GM23248 (cell line): ENCODE data around the gene CD244. TPM values are rescaled to one million over a fixed set of nuclear protein-coding genes. Genes with fewer than 3 reads are reported as not detected.

ENCODE experiments used
- DNase-seq: peaks from one replicate; pipeline ENCODE4 v3.0.0-alpha.2; 2015
- H2AFZ ChIP-seq: fragments of 200-600 bp; sonication (generic); 2 replicates; pipeline ENCODE4 v1.6.1; 2016; ENCODE audit warnings: antibody characterized with exemption
- H3F3A ChIP-seq: fragments of 200-600 bp; sonication (generic); 2 replicates; pipeline ENCODE4 v1.6.1; 2016; ENCODE audit warnings: mild to moderate bottlenecking, antibody characterized with exemption, mixed run types; ENCODE audit not compliant: insufficient read depth
- H3K27ac ChIP-seq: fragments of 200-600 bp; sonication (generic); 2 replicates; pipeline ENCODE4 v1.5.1; 2016; ENCODE audit warnings: mild to moderate bottlenecking
- H3K27me3 ChIP-seq: fragments of 200-600 bp; sonication (generic); replicated peaks from 2 replicates; pipeline ENCODE4 v1.6.1; 2016; ENCODE audit warnings: mild to moderate bottlenecking; ENCODE audit not compliant: insufficient read depth
- H3K36me3 ChIP-seq: fragments of 200-600 bp; sonication (generic); 2 replicates; pipeline ENCODE4 v1.6.1; 2016; ENCODE audit warnings: low read depth, mild to moderate bottlenecking
- H3K4me1 ChIP-seq: fragments of 200-600 bp; sonication (generic); 2 replicates; pipeline ENCODE4 v1.6.1; 2016; ENCODE audit warnings: mild to moderate bottlenecking; ENCODE audit not compliant: insufficient read depth
- H3K4me2 ChIP-seq: fragments of 200-600 bp; sonication (generic); one replicate; pipeline ENCODE4 v1.6.1; 2016; ENCODE audit warnings: mild to moderate bottlenecking; ENCODE audit not compliant: unreplicated experiment
- H3K4me3 ChIP-seq: fragments of 200-600 bp; sonication (generic); 2 replicates; pipeline ENCODE4 v1.5.1; 2016; ENCODE audit warnings: mild to moderate bottlenecking
- H3K79me2 ChIP-seq: fragments of 200-600 bp; sonication (generic); 2 replicates; pipeline ENCODE4 v1.6.1; 2016; ENCODE audit warnings: mild to moderate bottlenecking; ENCODE audit not compliant: insufficient read depth
- H3K9ac ChIP-seq: fragments of 200-600 bp; sonication (generic); 2 replicates; pipeline ENCODE4 v1.6.1; 2016; ENCODE audit warnings: mild to moderate bottlenecking
- H3K9me2 ChIP-seq: fragments of 200-600 bp; sonication (generic); 2 replicates; pipeline ENCODE4 v1.6.1; 2016; ENCODE audit warnings: mixed run types, mild to moderate bottlenecking, moderate library complexity; ENCODE audit not compliant: insufficient read depth
- H3K9me3 ChIP-seq: fragments of 200-600 bp; sonication (generic); one replicate; pipeline ENCODE4 v1.6.1; 2017; ENCODE audit warnings: low read depth
- H4K20me1 ChIP-seq: fragments of 200-600 bp; sonication (generic); 2 replicates; pipeline ENCODE4 v1.6.0; 2016; ENCODE audit not compliant: insufficient read depth
- EZH2 ChIP-seq: fragments of 200-600 bp; sonication (generic); IDR thresholded peaks from 2 replicates; pipeline ENCODE4 v1.6.1; 2018; ENCODE audit warnings: antibody characterized with exemption, mild to moderate bottlenecking; ENCODE audit not compliant: insufficient read depth, poor library complexity, severe bottlenecking
- EZH2phosphoT487 ChIP-seq: fragments of 200-600 bp; sonication (generic); IDR thresholded peaks from 2 replicates; pipeline ENCODE4 v1.6.1; 2018; ENCODE audit warnings: antibody characterized with exemption, moderate library complexity, mild to moderate bottlenecking, low read depth; ENCODE audit not compliant: insufficient read depth
- WGBS, 2 experiments: methylation state at CpG; one replicate each; pipeline ENCODE4 v1.1.6; 2015 to 2017; ENCODE audit warnings: low lambda C conversion rate in 2 of 2, low coverage in 1 of 2; ENCODE audit errors: missing lambda C conversion rate in 2 of 2; 5-methylcytosine and 5-hydroxymethylcytosine counted together
- in situ Hi-C: fragments of 300-500 bp; cut with MboI; formaldehyde crosslinking; loops from 2 replicates; pipeline ENCODE4 v1.15.0; 2020
- polyA plus RNA-seq: library from polyadenylated mRNA; unstranded; fragments of >200 nt; fragmentation: Nextera tagmentation; extraction: Ambion mirVana; gene quantifications from 2 replicates; pipeline ENCODE4 v1.2.1, GENCODE V29; 2016
- total RNA-seq: library from RNA; depleted of rRNA; stranded (reverse); fragments of >200 nt; shearing (Covaris generic); gene quantifications from 2 replicates; pipeline ENCODE4 v1.2.3, GENCODE V29; 2014

CD244 gene
- total and polyA plus RNA-seq, 2 experiments from 2014 or later: not detected

GRCh38 chr1:160807247-160807646 is 55.4 kb downstream of the CD244 start:
- 49 to 54% methylated on average over 3 of the region's 3 CpGs for WGBS, 2 experiments

DNA sequence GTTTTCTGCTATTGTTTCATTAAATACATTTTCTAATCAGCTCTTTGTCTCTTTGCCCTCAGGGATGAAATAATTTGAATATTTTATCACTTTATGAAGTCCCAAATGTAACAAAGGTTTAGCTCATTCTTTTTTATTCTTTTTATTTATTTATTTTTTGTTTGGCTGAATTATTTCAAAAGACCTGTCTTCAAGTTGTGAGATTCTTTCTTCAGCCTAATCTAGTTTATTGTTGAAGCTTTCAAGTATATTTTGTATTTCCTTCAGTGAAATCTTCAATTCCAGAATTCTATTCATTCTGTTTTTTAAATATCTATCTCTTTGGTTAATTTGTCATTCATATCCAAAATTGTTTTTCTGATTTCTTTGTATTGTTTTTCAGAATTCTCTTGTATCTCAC is 55.9 kb downstream of the CD244 start:
- H3K36me3 ChIP-seq: no peaks in the 10 kb centered on the region
- H3K9me3 ChIP-seq: no peaks in the 10 kb centered on the region
- H3K27ac ChIP-seq: no peak overlapping the region
- no peak overlapping the region for H3K9ac ChIP-seq
- no peaks in the 10 kb centered on the region for H3F3A ChIP-seq
- H3K79me2 ChIP-seq: no peaks in the 10 kb centered on the region
- TF ChIP-seq EZH2 (no peak), EZH2phosphoT487 (no peak)
- in situ Hi-C loops: no loop called here
- H3K4me2 ChIP-seq: no peak overlapping the region
- H3K9me2 ChIP-seq: no peaks in the 10 kb centered on the region
- H3K27me3 ChIP-seq: peaks cover 8% of the 10 kb centered on the region; the same call in 1 of the 2 replicates
- no peak overlapping the region for H3K4me3 ChIP-seq
- no peak overlapping the region for H2AFZ ChIP-seq
- H3K4me1 ChIP-seq: no peaks in the 10 kb centered on the region
- DNase-seq: no peak
- H4K20me1 ChIP-seq: no peaks in the 10 kb centered on the region

More at GRCh38 chr1:160807247-160807646, 55.4 kb downstream of the CD244 start:
- Histone ChIP-seq H3K36me3 (no peaks in the 10 kb centered on the region), H4K20me1 (no peaks in the 10 kb centered on the region), H3K4me2 (no peak overlapping the region), H3K27ac (no peak overlapping the region), H3K27me3 (peaks cover 8% of the 10 kb centered on the region; the same call in 1 of the 2 replicates), H3K9ac (no peak overlapping the region), H3K9me3 (no peaks in the 10 kb centered on the region), H2AFZ (no peak overlapping the region), H3K9me2 (no peaks in the 10 kb centered on the region), H3K4me1 (no peaks in the 10 kb centered on the region), H3F3A (no peaks in the 10 kb centered on the region), H3K4me3 (no peak overlapping the region), H3K79me2 (no peaks in the 10 kb centered on the region)
- DNase-seq: no peak
- TF ChIP-seq EZH2: no peak
- no peak for TF ChIP-seq EZH2phosphoT487
- in situ Hi-C loops: no loop called here

GRCh38 chr1:160806109-160806665 is 56.5 kb downstream of the CD244 start:
- no peaks in the 10 kb centered on the region for H3K9me3 ChIP-seq
- no peak overlapping the region for H3K4me3 ChIP-seq
- no peak overlapping the region for H3K9ac ChIP-seq
- 0 out of 2 replicates have a peak, but pooled peaks cover 2% of the 10 kb centered on the region for H3K27me3 ChIP-seq
- no peak overlapping the region for H3K4me2 ChIP-seq
- TF ChIP-seq EZH2phosphoT487: no peak
- no peak for TF ChIP-seq EZH2
- H3F3A ChIP-seq: no peaks in the 10 kb centered on the region
- in situ Hi-C loops: no loop called here
- H3K79me2 ChIP-seq: no peaks in the 10 kb centered on the region
- no peaks in the 10 kb centered on the region for H3K4me1 ChIP-seq
- H3K36me3 ChIP-seq: no peaks in the 10 kb centered on the region
- no peaks in the 10 kb centered on the region for H3K9me2 ChIP-seq
- no peak overlapping the region for H3K27ac ChIP-seq
- no peak overlapping the region for H2AFZ ChIP-seq
- H4K20me1 ChIP-seq: no peaks in the 10 kb centered on the region
- DNase-seq: no peak
- WGBS, 2 experiments: 11 to 14% methylated on average over 1 of the region's 1 CpG

GRCh38 chr1:160801836-160802580 is 60.7 kb downstream of the CD244 start:
- in situ Hi-C loops: no loop called here
- Histone ChIP-seq H3K4me1 (no peaks in the 10 kb centered on the region), H4K20me1 (no peaks in the 10 kb centered on the region), H3K9me3 (no peaks in the 10 kb centered on the region), H3K27me3 (no peaks in the 10 kb centered on the region), H3K4me2 (no peak overlapping the region), H3K36me3 (no peaks in the 10 kb centered on the region), H3K9me2 (no peaks in the 10 kb centered on the region), H3K9ac (no peak overlapping the region), H3K27ac (no peak overlapping the region), H3F3A (no peaks in the 10 kb centered on the region), H2AFZ (no peak overlapping the region), H3K79me2 (no peaks in the 10 kb centered on the region), H3K4me3 (no peak overlapping the region)
- WGBS, 2 experiments: 67 to 71% methylated on average over 37 to 43 of the region's 43 CpGs
- DNase-seq: no peak
- no peak for TF ChIP-seq EZH2phosphoT487
- TF ChIP-seq EZH2: no peak
